Colon (tissue), 2 donors: Measurements from ENCODE around the gene AVPR1B.
"Not testable (repeated sequence)": the region's sequence is repeated elsewhere in the genome, so short reads cannot be mapped to it uniquely, and the experiment has no call there.

ENCODE experiments used
- FAIRE-seq: peaks from 2 replicates; lab custom pipeline; 2012; peaks lifted over from hg19 to GRCh38; lab: Jason Lieb, UNC
- donor health status: control.
- donor health status: control.

AVPR1B gene

GRCh38 chr1:206080026-206080820, 37.0 kb downstream of the AVPR1B start:
- no peak for FAIRE-seq

- FAIRE-seq, result no peak
These were observed 38.1 kb downstream of the AVPR1B start for GRCh38 chr1:206079135-206079534.

- FAIRE-seq, result no peak
These were observed 41.1 kb downstream of the AVPR1B start for GRCh38 chr1:206075786-206076755.

- FAIRE-seq, result no peak
These were observed 42.3 kb downstream of the AVPR1B start for GRCh38 chr1:206074839-206075238.

GRCh38 chr1:206070627-206071304, 46.4 kb downstream of the AVPR1B start:
- FAIRE-seq, result no peak

- no peak for FAIRE-seq
These were observed 48.9 kb downstream of the AVPR1B start for GRCh38 chr1:206068314-206068713.

GRCh38 chr1:206067486-206068227, 49.5 kb downstream of the AVPR1B start:
- FAIRE-seq, result no peak

- FAIRE-seq, result no peak
These were observed 50.6 kb downstream of the AVPR1B start for GRCh38 chr1:206066479-206067171.

GRCh38 chr1:206065547-206066145, 51.5 kb downstream of the AVPR1B start:
- FAIRE-seq, result no peak

GRCh38 chr1:206064501-206064900, 52.7 kb downstream of the AVPR1B start:
- FAIRE-seq, result not testable (repeated sequence)

- not testable (repeated sequence) for FAIRE-seq
These were observed 53.2 kb downstream of the AVPR1B start for GRCh38 chr1:206064001-206064400.

GRCh38 chr1:206062464-206062863, 54.7 kb downstream of the AVPR1B start:
- no peak for FAIRE-seq

- no peak for FAIRE-seq
These were observed 56.3 kb downstream of the AVPR1B start for GRCh38 chr1:206060844-206061243.
